Left lobe of liver (tissue), 2 donors: ENCODE data around the gene MYBPC2. TPM values are rescaled to one million over a fixed set of nuclear protein-coding genes. Genes with fewer than 3 reads are reported as not detected.
"Not testable (repeated sequence)": the region's sequence is repeated elsewhere in the genome, so short reads cannot be mapped to it uniquely, and the experiment has no call there.

Experiments used
- ATAC-seq: fragments of 200-7000 bp; cut with Tn5 transposase; one replicate; pipeline ENCODE4 v1.9.1; 2020; ENCODE audit warnings: mild to moderate bottlenecking, moderate library complexity
- DNase-seq: peaks from one replicate; pipeline ENCODE4 v3.0.0-alpha.2; 2020; ENCODE audit warnings: low spot score
- total RNA-seq: library from RNA; stranded (reverse); gene quantifications from one replicate; pipeline ENCODE4 v1.2.1, GENCODE V29; 2021
- donor health status: DM: no; HTN: no; CAD: no; lungs with moderate emphysema.
- donor health status: DM: no; HTN: yes; CAD: no.

The MYBPC2 gene
- total RNA-seq, 1 donor from 2014 or later = not detected

DNA sequence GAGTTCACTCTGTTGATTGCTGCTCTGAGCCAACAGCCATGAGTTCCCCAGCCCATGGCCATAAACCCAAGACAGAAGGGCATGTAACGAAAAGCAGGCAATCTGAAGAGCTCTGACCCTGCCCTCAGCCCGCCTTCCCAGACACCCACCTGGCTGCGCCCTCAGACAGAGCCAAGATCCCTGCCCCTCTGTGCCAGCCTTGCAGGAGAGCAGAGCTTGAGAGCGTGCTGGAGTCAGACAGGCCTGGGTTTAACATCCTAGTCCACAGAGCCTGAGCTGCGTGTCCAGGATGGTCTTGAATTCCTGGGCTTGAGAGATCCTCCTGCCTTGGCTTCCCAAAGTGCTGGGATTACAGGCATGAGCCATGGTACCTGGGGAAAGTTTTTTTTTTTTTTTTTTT, 24.6 kb downstream of the MYBPC2 start:
- no peak for ATAC-seq
- no peak for DNase-seq

DNA sequence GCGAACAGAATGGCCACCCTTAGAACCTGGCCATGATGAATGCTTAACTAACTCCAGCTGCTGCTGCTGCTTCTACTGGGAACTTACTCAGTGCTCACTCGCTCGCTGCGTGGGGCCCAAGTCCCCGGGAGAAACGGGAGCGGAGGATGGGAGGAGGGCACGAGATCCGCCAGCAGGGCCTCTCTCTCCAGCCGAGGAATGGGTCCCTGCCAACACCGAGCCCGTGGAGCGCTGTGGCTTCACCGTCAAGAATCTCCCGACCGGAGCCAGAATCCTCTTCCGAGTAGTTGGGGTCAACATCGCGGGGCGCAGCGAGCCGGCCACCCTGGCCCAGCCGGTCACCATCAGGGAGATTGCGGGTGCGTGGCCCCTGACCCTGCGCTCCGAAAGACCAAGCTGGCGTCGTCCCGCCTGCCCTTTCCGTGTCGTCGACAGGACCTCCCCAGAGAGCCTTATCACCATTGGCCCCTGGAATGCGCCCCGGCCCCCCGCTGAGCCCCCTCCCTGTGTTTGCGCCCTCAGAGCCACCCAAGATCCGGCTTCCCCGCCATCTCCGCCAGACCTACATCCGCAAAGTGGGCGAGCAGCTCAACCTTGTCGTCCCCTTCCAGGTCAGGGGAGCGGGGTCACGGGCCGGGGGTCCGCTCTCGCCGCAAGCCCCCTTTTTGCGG, 25.8 kb downstream of the MYBPC2 start:
- ATAC-seq (no peak), DNase-seq (no peak)

DNA sequence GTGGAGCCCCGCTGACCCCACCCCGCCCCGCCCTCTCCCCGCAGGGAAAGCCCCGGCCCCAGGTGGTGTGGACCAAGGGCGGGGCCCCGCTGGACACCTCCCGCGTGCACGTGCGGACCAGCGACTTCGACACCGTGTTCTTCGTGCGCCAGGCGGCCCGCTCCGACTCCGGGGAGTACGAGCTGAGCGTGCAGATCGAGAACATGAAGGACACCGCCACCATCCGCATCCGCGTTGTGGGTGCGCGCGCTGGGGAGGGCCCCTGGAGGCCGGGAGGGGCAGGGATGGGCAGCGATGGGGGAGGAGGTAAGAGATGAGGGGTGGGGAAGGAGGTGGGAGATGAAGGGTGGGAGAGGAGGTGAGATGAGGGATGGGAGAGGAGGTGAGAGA, 26.4 kb downstream of the MYBPC2 start:
- DNase-seq = no peak
- ATAC-seq = no peak

DNA sequence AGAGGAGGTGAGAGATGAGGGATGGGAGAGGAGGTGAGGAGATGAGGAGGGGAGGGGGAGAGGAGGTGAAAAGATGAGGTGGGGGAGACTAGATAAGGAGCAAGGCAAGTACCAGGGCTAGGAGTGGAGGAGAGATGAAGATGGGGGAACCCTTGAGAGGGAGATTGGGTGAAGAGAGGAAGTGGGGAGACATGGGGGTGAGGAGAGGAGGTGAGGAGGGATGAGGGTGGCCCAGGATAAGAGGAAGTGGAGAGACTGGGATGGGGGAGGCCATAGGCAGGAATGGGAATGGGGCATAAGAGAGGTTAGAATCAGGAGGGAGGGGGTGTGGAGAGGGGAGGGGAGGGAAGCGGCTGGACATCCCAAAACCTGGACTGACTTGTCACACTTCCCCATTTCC, 26.9 kb downstream of the MYBPC2 start:
- ATAC-seq (no peak), DNase-seq (no peak)

DNA sequence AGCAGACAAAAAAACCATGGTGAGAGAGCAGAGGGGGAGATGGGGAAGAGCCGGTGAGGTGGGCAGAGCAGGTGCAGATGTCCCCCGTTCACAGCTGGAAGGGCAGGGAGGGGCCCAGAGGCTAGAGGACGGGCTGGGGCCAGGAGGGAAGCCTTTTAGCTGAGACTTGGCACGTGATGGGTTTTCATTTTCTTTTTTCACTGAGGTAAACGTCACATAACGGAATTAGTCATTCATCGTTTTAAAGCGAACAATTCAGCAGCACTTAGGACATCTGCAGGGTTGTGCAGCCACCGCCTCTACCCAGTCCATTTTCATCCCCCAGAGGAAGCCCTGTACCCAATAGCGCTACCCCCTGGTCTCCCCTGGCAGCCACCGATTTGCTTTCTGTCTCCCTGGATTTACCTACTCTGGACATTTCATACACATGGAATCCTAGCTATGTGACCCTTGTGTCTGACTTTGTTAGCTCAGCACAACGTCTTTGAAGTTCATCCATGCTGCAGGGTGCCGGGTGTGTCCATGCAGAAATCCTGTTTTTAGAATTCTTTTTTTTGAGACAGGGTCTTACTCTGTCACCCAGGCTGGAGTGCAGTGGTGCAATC, 27.6 kb downstream of the MYBPC2 start:
- ATAC-seq (no peak), DNase-seq (no peak)

DNA sequence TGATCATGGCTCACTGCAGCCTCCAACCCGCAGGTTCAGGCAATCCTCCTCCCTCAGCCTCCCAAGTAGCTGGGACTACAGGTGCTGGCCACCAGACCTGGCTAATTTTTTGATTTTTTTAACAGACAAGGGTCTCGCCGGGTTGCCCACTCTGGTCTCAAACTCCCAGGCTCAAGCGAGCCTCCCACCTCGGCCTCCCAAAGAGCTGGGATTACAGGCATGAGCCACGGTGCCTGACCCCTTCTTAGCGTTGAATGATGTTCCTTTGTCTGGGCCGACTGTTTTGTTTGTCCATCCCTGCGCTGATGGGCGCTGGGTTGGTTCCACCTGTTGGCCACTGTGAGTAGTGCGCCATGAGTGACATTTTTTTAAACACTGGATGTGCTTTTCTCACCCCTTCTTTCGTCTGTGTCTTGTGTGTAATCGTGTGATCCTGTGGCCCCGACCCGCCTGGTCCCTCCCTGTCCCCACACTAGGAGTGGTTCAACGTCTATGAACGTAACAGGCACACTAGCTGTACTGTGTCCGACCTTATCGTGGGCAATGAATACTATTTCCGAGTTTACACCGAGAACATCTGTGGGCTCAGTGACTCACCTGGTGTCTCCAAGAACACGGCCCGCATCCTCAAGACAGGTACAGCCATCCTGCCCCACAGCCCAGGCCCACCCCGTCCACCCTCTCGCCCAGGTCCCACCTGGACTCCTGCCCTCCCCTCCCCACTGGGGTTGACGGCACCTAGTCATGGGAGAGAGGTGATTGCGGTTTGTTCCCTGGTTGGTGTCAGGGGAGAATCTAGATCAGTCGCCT, 28.6 kb downstream of the MYBPC2 start:
- peak; percentile 89 for ATAC-seq

GRCh38 chr19:50462970-50463369, 30.3 kb downstream of the MYBPC2 start:
- no peak for ATAC-seq
- no peak for DNase-seq

More for the DNA sequence above, 28.6 kb downstream of the MYBPC2 start:
- DNase-seq = peak; percentile 54

GRCh38 chr19:50464348-50464747, 31.7 kb downstream of the MYBPC2 start:
- DNase-seq (no peak), ATAC-seq (no peak)

GRCh38 chr19:50465000-50465399, 32.3 kb downstream of the MYBPC2 start:
- peak; percentile 65 for ATAC-seq
- no peak for DNase-seq

GRCh38 chr19:50465986-50466705, 33.5 kb downstream of the MYBPC2 start:
- DNase-seq (no peak), ATAC-seq (no peak)

GRCh38 chr19:50466706-50467039, 34.0 kb downstream of the MYBPC2 start:
- no peak for DNase-seq
- ATAC-seq = no peak

GRCh38 chr19:50467566-50467965, 34.9 kb downstream of the MYBPC2 start:
- DNase-seq (no peak), ATAC-seq (no peak)

- DNase-seq (no peak), ATAC-seq (no peak)
Measured at GRCh38 chr19:50468818-50469217, 36.1 kb downstream of the MYBPC2 start.

DNA sequence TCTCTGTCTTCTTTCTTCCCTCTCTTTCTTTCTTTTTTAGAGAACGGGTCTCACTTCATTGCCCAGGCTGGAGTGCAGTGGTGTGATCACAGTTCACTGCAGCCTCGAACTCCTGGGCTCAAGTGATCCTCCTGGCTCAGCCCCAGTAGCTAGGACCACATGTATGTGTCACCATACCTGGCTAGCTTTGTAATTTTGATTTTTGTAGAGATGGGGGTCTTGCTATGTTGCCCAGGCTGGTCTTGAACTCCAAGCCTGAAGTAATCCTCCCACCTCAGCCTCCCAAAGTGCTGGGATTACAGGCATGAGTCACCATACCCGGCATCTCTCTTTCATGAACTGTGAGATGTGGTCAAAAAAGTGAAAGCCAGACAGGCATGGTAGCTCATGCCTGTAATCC, 40.6 kb downstream of the MYBPC2 start:
- not testable (repeated sequence) for DNase-seq, ATAC-seq

- ATAC-seq (peak; percentile 50), DNase-seq (peak; percentile 64)
Measured at GRCh38 chr19:50475101-50475568, 42.4 kb downstream of the MYBPC2 start.

- DNase-seq = no peak
- no peak for ATAC-seq
Measured at GRCh38 chr19:50475736-50476223, 43.1 kb downstream of the MYBPC2 start.

- DNase-seq (peak; percentile 92), ATAC-seq (peak; percentile 89)
Measured at GRCh38 chr19:50476224-50476906, 43.7 kb downstream of the MYBPC2 start, which contains the start of the genes EMC10 and GARIN5A. TSS of gene EMC10 (plus strand) at chr19:50476507. CDS start at chr19:50476545, 38 bp downstream. TSS of gene GARIN5A (minus strand) at chr19:50476848. CDS start at chr19:50476388, 460 bp downstream.

DNA sequence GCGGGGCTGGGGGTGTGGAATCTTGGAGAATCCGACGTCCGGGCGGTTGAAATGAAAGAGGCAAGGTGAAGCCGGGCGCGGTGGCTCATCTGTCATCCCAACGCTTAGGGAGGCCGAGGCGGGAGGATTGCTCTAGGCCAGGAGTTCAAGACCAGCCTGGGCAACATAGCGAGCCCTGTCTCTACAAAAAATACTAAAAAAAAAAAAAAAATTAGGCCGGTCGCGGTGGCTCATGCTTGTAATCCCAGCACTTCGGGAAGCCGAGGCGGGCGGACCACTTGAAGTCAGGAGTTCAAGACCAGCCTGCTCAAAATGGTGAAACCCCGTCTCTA, 44.2 kb downstream of the MYBPC2 start:
- ATAC-seq = no peak

DNA sequence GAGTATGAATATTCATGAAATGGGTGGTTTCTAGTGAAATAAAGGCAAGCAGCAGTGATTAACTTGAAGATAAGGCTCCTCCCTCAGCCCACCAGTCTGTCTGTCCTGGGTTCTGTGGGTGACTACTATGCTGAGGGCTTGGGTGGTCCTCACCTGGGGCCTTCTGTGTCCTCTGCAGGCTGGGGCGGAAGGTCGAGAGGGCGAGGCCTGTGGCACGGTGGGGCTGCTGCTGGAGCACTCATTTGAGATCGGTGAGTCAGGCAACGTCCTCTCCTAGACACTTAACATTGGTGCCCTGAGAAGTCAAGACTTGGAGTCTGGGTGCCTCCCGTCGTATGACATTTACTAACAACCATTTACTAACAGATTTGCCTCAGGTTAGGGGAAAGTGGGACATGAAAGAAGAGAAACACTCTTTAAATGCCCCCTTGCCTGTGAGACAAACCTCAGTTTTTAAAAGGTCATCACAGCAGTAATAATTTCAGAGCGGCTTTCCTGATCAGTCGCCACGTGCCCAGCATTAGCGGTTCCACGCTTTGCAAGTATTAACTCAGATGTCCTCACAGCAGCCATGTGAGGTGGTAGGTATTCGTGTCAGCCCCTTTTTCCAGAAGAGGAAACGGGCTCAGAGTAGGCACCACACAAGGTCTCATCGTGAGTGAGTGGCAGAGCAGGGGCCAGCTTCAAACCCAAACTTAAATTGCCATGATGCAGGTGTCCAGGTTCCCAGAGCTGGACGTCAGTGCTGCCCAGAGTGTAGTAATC, 45.2 kb downstream of the MYBPC2 start:
- no peak for ATAC-seq
- no peak for DNase-seq

More for the DNA sequence above, 44.2 kb downstream of the MYBPC2 start:
- DNase-seq = no peak
